HCT116 (cell line): Measurements from ENCODE around the gene IFITM5. TPM values are rescaled to one million over a fixed set of nuclear protein-coding genes. Genes with fewer than 3 reads are reported as not detected.

Experiments
- ATAC-seq: fragments of 200-7000 bp; cut with Tn5 transposase; 2 replicates; pipeline ENCODE4 v1.9.1; 2020; ENCODE audit warnings: mild to moderate bottlenecking, moderate library complexity
- BruUV-seq: library from RNA; stranded (reverse); fragments of 400-500 nt; replicated peaks from 2 replicates; lab custom pipeline; 2021; lab: Mats Ljungman, UMichigan
- CTCF ChIA-PET: fragments of 300-600 bp; sonication (Branson Sonifier 250); formaldehyde crosslinking; loops from one replicate; lab custom pipeline; 2021; ENCODE audit warnings: antibody characterized with exemption; lab: Charles Lee
- POLR2A ChIA-PET: fragments of 300-600, 350-600 bp; sonication (Branson Sonifier 250); formaldehyde crosslinking; loops from one replicate; lab custom pipeline; 2021; ENCODE audit warnings: antibody characterized with exemption; lab: Charles Lee
- RAD21 ChIA-PET, 2 experiments: fragments of 300-600 bp; sonication (Branson Sonifier 250); formaldehyde crosslinking; loops; one replicate each; lab custom pipeline; 2023; ENCODE audit warnings: low total read pairs in 2 of 2; ENCODE audit not compliant: uncharacterized antibody in 2 of 2, unreplicated experiment in 2 of 2, low non-redundant PET in 1 of 2; lab: Charles Lee
- DNase-seq: peaks from one replicate; pipeline ENCODE4 v3.0.0-alpha.2; 2010; ENCODE audit warnings: low read depth, low spot score
- H2AFZ ChIP-seq: fragments of 200-600 bp; shearing (Covaris generic), sonication (generic); 2 replicates; pipeline ENCODE4 v1.6.1; 2017; ENCODE audit warnings: low read depth, mixed run types, mixed read lengths, antibody characterized with exemption, low read length; ENCODE audit not compliant: poor library complexity, severe bottlenecking
- H3K27ac ChIP-seq: 2 replicates; pipeline ENCODE4 v1.5.1; 2012; ENCODE audit warnings: low read depth, low read length
- H3K27me3 ChIP-seq: fragments of 200-600 bp; sonication (generic); 2 replicates; pipeline ENCODE4 v1.6.1; 2016; ENCODE audit warnings: mixed run types, low read length, mixed read lengths; ENCODE audit not compliant: insufficient read depth
- H3K36me3 ChIP-seq, 2 experiments: fragments of 200-500 bp in 1 of 2; fragments of 200-600 bp in 1 of 2; sonication (Bioruptor generic) in 1 of 2; sonication (generic) in 1 of 2; 2 replicates each; pipeline versions ENCODE4 v1.5.1 to v1.6.1; 2014 to 2016; ENCODE audit warnings: low read length in 2 of 2, inconsistent platforms in 1 of 2, mixed read lengths in 1 of 2, mixed run types in 1 of 2; ENCODE audit not compliant: insufficient read depth in 2 of 2, control insufficient read depth in 1 of 2
- H3K4me1 ChIP-seq, 2 experiments: fragments of 200-600 bp in 1 of 2; sonication (generic) in 1 of 2; 2 replicates each; pipeline versions ENCODE4 v1.5.1 to v1.6.1; 2012 to 2017; ENCODE audit warnings: low read length in 2 of 2, inconsistent platforms in 1 of 2, mild to moderate bottlenecking in 1 of 2, mixed read lengths in 1 of 2, mixed run types in 1 of 2, moderate library complexity in 1 of 2; ENCODE audit not compliant: insufficient read depth in 2 of 2, control insufficient read depth in 1 of 2
- H3K4me2 ChIP-seq: fragments of 200-600 bp; sonication (generic); 2 replicates; pipeline ENCODE4 v1.6.1; 2017; ENCODE audit warnings: mixed run types, low read length, mixed read lengths
- H3K4me3 ChIP-seq, 2 experiments: fragments of 200-600 bp in 1 of 2; sonication (generic) in 1 of 2; replicated peaks in 1 of 2; 2 replicates each; pipeline ENCODE4 v1.5.1; 2011 to 2016; ENCODE audit warnings: low read length in 2 of 2, control low read depth in 1 of 2, low read depth in 1 of 2, mild to moderate bottlenecking in 1 of 2, mixed read lengths in 1 of 2, mixed run types in 1 of 2
- H3K79me2 ChIP-seq: fragments of 200-600 bp; sonication (generic); 2 replicates; pipeline ENCODE4 v1.6.1; 2017; ENCODE audit warnings: mild to moderate bottlenecking, mixed run types, low read length, moderate library complexity, mixed read lengths; ENCODE audit not compliant: insufficient read depth
- H3K9ac ChIP-seq: fragments of 200-600 bp; sonication (generic); 2 replicates; pipeline ENCODE4 v1.6.1; 2016; ENCODE audit warnings: low read length, mixed read lengths
- H3K9me2 ChIP-seq: fragments of 200-600 bp; sonication (generic), shearing (Covaris generic); 2 replicates; pipeline ENCODE4 v1.6.1; 2017; ENCODE audit warnings: mixed run types, mild to moderate bottlenecking, moderate library complexity; ENCODE audit not compliant: insufficient read depth
- H3K9me3 ChIP-seq, 2 experiments: fragments of 200-500 bp in 1 of 2; fragments of 200-600 bp in 1 of 2; sonication (Bioruptor generic) in 1 of 2; sonication (generic) in 1 of 2; 2 replicates each; pipeline ENCODE4 v1.6.1; 2014 to 2017; ENCODE audit warnings: low read length in 2 of 2, mixed read lengths in 2 of 2, inconsistent platforms in 1 of 2, low read depth in 1 of 2, mild to moderate bottlenecking in 1 of 2, mixed run types in 1 of 2, moderate library complexity in 1 of 2; ENCODE audit not compliant: control insufficient read depth in 1 of 2, insufficient read depth in 1 of 2
- H4K20me1 ChIP-seq: fragments of 200-600 bp; sonication (generic), shearing (Covaris generic); 2 replicates; pipeline ENCODE4 v1.6.1; 2017; ENCODE audit warnings: mixed run types, mild to moderate bottlenecking, moderate library complexity; ENCODE audit not compliant: insufficient read depth
- CBX3 ChIP-seq: IDR thresholded peaks from 2 replicates; pipeline ENCODE4 v1.6.1; 2012; ENCODE audit warnings: low read depth
- CEBPB ChIP-seq: IDR thresholded peaks from 2 replicates; pipeline ENCODE4 v1.6.1; 2012; ENCODE audit warnings: low read depth
- CTCF ChIP-seq, 3 experiments: fragments of 200-600 bp in 1 of 3; sonication (generic) in 1 of 3; IDR thresholded peaks in 2 of 3; conservative IDR thresholded peaks in 1 of 3; 2 replicates each; pipeline ENCODE4 v1.5.1; 2012 to 2017; ENCODE audit warnings: low read depth in 2 of 3, low read length in 2 of 3, antibody characterized with exemption in 1 of 3, borderline replicate concordance in 1 of 3, control low read depth in 1 of 3, mild to moderate bottlenecking in 1 of 3, mixed read lengths in 1 of 3, mixed run types in 1 of 3, moderate library complexity in 1 of 3; ENCODE audit not compliant: insufficient read depth in 1 of 3
- EGR1 ChIP-seq: IDR thresholded peaks from 2 replicates; pipeline ENCODE4 v1.6.1; 2012; ENCODE audit warnings: low read depth
- ELF1 ChIP-seq: IDR thresholded peaks from 2 replicates; pipeline ENCODE4 v1.6.1; 2012; ENCODE audit warnings: low read depth, borderline replicate concordance
- EZH2 ChIP-seq: fragments of 200-600 bp; sonication (generic); IDR thresholded peaks from 2 replicates; pipeline ENCODE4 v1.6.1; 2017; ENCODE audit warnings: antibody characterized with exemption, mixed run types
- FOSL1 ChIP-seq: IDR thresholded peaks from 2 replicates; pipeline ENCODE4 v1.6.1; 2012; ENCODE audit warnings: low read depth
- JUND ChIP-seq: IDR thresholded peaks from 2 replicates; pipeline ENCODE4 v1.6.1; 2012
- MAX ChIP-seq: IDR thresholded peaks from 2 replicates; pipeline ENCODE4 v1.6.1; 2012
- POLR2A ChIP-seq: IDR thresholded peaks from 2 replicates; pipeline ENCODE4 v1.7.0; 2011; ENCODE audit warnings: borderline replicate concordance; ENCODE audit not compliant: insufficient read depth, insufficient read length; ENCODE audit errors: extremely low read depth
- POLR2AphosphoS5 ChIP-seq: IDR thresholded peaks from 2 replicates; pipeline ENCODE4 v1.6.1; 2011; ENCODE audit warnings: mild to moderate bottlenecking, low read depth, low read length, moderate library complexity
- SP1 ChIP-seq: IDR thresholded peaks from 2 replicates; pipeline ENCODE4 v1.6.1; 2012; ENCODE audit warnings: low read depth
- SRF ChIP-seq: IDR thresholded peaks from 2 replicates; pipeline ENCODE4 v1.6.1; 2012; ENCODE audit warnings: low read depth
- TCF7L2 ChIP-seq: IDR thresholded peaks from 2 replicates; pipeline ENCODE4 v1.7.0; 2011; ENCODE audit warnings: borderline replicate concordance, inconsistent platforms; ENCODE audit not compliant: insufficient read depth, insufficient read length; ENCODE audit errors: extremely low read depth
- ZNF274 ChIP-seq: fragments of 200-500 bp; sonication (Bioruptor generic); IDR thresholded peaks from 2 replicates; pipeline ENCODE4 v1.6.1; 2014; ENCODE audit warnings: mild to moderate bottlenecking, low read depth, low read length, inconsistent platforms
- intact Hi-C: fragments of 100-400 bp; cut with micrococcal nuclease; formaldehyde crosslinking; loops from 2 replicates; pipeline ENCODE4 v1.10.0; 2022
- total RNA-seq: library from RNA; stranded (reverse); gene quantifications from one replicate; pipeline ENCODE4 v1.2.1, GENCODE V29; 2021; ENCODE audit not compliant: unreplicated experiment
- TF ChIP-seq, protein P1 (sequence below): IDR thresholded peaks from 2 replicates; pipeline ENCODE4 v1.6.1; 2011; ENCODE audit warnings: mild to moderate bottlenecking, low read length, moderate library complexity; ENCODE audit not compliant: insufficient replicate concordance; ENCODE audit errors: extremely low read depth

Gene IFITM5
- total RNA-seq, 1 experiment from 2014 or later, result not detected

GRCh38 chr11:297051-297585, 2.2 kb downstream of the IFITM5 start:
- no peak overlapping the region for H3K4me3 ChIP-seq
- DNase-seq, result no peak
- intact Hi-C loops, result no loop called here
- H3K27ac ChIP-seq, result no peak overlapping the region
- no peaks in the 10 kb centered on the region for H4K20me1 ChIP-seq
- ChIA-PET POLR2A (no interaction called here), CTCF (no interaction called here), RAD21 (no interaction called here)
- peaks cover 0 to 3% of the 10 kb centered on the region in 2 experiments; a peak in 1 of 4 replicates for H3K4me1 ChIP-seq
- H3K79me2 ChIP-seq, result no peaks in the 10 kb centered on the region
- no TSS peak for BruUV-seq
- no peaks in the 10 kb centered on the region for H3K27me3 ChIP-seq
- ATAC-seq, result peak; percentile 16; the same call in 1 of the 2 replicates
- no peak overlapping the region for H3K4me2 ChIP-seq
- no peaks in the 10 kb centered on the region for H3K9me2 ChIP-seq
- H3K9ac ChIP-seq, result no peak overlapping the region
- H3K36me3 ChIP-seq, result peaks cover 0 to 5% of the 10 kb centered on the region in 2 experiments; a peak in 2 of 4 replicates
- H3K9me3 ChIP-seq, result no peaks in the 10 kb centered on the region
- TF ChIP-seq CEBPB, result no peak
- no peak for TF ChIP-seq CTCF (IDR thresholded peaks at IDR 0.05 in 2 of 3, conservative IDR thresholded peaks at IDR 0.05 in 1 of 3; ENCODE audit: borderline replicate concordance in 1 of 3, insufficient read depth in 1 of 3, low read depth in 2 of 3, low read length in 2 of 3)
- TF ChIP-seq, protein P1, sequence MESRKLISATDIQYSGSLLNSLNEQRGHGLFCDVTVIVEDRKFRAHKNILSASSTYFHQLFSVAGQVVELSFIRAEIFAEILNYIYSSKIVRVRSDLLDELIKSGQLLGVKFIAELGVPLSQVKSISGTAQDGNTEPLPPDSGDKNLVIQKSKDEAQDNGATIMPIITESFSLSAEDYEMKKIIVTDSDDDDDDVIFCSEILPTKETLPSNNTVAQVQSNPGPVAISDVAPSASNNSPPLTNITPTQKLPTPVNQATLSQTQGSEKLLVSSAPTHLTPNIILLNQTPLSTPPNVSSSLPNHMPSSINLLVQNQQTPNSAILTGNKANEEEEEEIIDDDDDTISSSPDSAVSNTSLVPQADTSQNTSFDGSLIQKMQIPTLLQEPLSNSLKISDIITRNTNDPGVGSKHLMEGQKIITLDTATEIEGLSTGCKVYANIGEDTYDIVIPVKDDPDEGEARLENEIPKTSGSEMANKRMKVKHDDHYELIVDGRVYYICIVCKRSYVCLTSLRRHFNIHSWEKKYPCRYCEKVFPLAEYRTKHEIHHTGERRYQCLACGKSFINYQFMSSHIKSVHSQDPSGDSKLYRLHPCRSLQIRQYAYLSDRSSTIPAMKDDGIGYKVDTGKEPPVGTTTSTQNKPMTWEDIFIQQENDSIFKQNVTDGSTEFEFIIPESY, result no peak
- TF ChIP-seq MAX, result no peak
- TF ChIP-seq POLR2A, result no peak
- TF ChIP-seq CBX3, result no peak
- no peak for TF ChIP-seq TCF7L2
- no peak for TF ChIP-seq ZNF274
- no peak for TF ChIP-seq EZH2
- TF ChIP-seq ELF1, result no peak
- TF ChIP-seq JUND, result no peak
- no peak for TF ChIP-seq FOSL1
- no peak for TF ChIP-seq SRF
- no peak for TF ChIP-seq EGR1
- no peak for TF ChIP-seq SP1
- TF ChIP-seq POLR2AphosphoS5, result no peak
- no peak overlapping the region for H2AFZ ChIP-seq
